Gastroesophageal sphincter (tissue), 3 donors: ENCODE measurements around the gene PRR5L.

ENCODE experiments used
- CTCF ChIP-seq, 4 experiments: fragments of 200-600 bp in 2 of 4; fragments of 450-650 bp in 2 of 4; sonication (generic) in 1 of 4; IDR thresholded peaks; one replicate each; pipeline ENCODE4 v1.5.1; 2017 to 2019; ENCODE audit warnings: antibody characterized with exemption in 4 of 4, mild to moderate bottlenecking in 2 of 4, moderate library complexity in 2 of 4
- EP300 ChIP-seq: sonication (generic); formaldehyde crosslinking; IDR thresholded peaks from one replicate; pipeline ENCODE4 v1.6.1; 2017; ENCODE audit warnings: antibody characterized with exemption, mild to moderate bottlenecking
- POLR2A ChIP-seq, 2 donors: fragments of 450-650 bp; IDR thresholded peaks; one replicate each; pipeline ENCODE4 v1.6.1; 2017; ENCODE audit warnings: antibody characterized with exemption in 2 of 2, mild to moderate bottlenecking in 2 of 2, moderate library complexity in 1 of 2

- TF ChIP-seq CTCF (IDR thresholded peaks at IDR 0.05) = no peak
- TF ChIP-seq POLR2A (IDR thresholded peaks at IDR 0.05) = no peak
- no peak for TF ChIP-seq EP300
Measured at GRCh38 chr11:36446135-36446534, 150.0 kb downstream of the PRR5L start.
